GM20431 (cell line): Measurements from ENCODE around the gene ACIN1.

ENCODE experiments used
- in situ Hi-C: fragments of 300-500 bp; cut with MseI, MboI; formaldehyde crosslinking; loops from one replicate; pipeline ENCODE4 v1.15.0; 2020; ENCODE audit warnings: low sequenced_read_pairs; ENCODE audit not compliant: unreplicated experiment

Gene ACIN1

DNA sequence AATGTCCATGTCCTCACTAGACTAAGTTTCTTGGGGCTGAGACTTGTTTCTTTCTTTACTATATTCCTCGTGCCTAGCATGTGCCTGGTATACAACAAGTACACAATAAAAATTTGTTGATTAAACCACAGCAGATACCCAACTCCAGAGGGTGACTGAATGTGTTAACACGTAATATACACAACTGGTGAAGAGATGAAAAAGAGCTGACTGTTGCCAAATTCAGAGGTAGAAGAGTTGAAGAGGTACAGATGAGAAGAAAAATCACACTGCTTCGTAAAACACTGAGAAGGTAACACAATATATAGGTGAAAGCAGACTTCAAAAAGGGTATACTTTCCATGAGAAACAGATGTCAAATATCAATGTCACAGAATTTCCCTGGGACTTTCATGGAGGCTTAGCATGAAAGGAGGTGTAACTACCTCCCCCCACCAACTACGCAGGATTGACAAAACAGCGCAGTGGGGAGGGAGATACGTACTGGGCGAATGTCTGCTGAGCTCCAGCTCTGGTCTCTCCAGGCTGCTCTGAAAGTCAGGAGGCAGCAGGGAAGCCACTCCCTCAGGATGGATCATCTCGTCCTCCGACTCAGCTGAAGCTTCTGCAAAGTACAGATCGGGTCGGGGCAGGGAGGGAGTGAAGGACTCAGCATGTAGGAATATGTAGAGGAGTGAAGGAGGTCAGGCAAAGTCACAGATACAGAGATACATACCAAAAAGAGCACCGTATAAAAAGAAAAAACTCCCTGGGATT, 5.3 kb downstream of the ACIN1 start:
- in situ Hi-C loops = no loop called here

DNA sequence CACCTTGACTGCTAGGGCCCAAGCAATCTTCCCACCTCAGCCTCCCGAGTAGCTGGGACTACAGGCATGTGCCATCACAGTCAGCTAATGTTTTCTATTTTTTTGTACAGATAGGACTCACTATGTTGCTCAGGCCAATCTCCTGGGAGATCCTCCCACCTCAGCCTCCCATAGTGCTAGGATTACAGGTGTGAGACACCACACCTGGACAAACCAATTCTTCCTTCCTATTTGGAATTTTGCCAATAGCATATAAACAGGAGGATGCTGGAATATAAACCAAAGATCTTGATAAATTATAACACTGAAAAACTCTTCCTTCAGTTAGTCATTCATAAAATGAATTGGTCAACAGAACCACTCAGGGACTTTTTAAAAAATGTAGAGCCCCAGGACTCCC, 8.4 kb downstream of the ACIN1 start:
- in situ Hi-C loops = no loop called here

DNA sequence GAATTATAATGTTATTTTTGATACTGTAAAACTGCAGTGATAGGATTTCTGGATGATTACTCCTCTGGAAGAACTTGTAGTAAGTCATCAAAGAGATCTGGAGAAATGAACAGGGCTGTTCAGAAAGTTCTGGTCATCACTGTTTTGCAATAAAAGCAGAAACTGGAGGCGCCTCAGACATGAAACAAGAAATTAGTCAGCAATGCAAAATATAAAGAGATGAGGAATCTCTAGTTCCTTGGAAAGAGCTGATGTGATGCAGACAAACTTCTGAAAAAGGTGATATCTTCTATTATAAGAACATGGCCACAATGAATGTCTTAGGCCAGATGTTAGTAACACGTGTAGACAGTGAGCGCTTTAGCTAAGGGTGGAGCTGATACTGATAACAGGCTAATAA, 9.5 kb downstream of the ACIN1 start:
- in situ Hi-C loops = no loop called here

DNA sequence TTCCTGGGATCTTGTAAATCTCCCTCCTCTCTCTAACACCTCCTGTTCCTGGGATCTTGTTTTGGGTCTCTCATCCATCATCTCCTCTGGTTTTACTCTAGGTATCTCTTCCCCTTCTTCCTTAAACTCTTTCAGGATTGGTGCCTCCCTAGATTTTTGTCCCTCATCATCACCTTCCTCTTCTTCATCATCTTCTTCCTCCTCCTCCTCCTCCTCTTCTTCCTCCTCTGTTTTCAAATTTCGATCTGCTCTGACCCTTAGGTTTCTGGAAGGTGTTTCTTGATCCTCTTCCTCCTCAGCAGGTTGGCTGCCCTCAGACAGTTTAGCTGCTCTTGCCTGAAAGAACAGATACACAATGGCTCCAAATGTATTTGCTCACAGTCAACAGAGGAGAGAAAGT, 14.5 kb downstream of the ACIN1 start:
- in situ Hi-C loops = no loop called here

DNA sequence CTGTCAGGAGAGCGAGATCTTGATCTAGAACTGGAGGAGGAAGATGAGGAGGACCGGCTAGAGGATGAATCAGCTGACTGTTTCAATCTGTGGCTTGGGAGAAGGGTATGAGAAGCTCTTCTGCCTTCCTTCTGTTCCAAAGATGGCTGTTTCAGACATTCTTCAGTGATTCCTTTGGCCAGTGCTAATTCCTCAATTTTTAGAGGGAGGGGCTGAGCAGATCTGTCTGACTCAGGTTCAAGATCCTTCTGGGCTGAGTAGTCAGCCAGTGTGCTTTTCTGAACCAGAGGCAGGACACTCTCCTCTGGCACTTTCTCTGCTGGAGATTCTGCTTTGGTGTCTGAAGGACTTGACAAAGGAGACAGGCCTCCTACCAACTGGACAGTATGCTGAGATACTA, 15.2 kb downstream of the ACIN1 start:
- in situ Hi-C loops = no loop called here

DNA sequence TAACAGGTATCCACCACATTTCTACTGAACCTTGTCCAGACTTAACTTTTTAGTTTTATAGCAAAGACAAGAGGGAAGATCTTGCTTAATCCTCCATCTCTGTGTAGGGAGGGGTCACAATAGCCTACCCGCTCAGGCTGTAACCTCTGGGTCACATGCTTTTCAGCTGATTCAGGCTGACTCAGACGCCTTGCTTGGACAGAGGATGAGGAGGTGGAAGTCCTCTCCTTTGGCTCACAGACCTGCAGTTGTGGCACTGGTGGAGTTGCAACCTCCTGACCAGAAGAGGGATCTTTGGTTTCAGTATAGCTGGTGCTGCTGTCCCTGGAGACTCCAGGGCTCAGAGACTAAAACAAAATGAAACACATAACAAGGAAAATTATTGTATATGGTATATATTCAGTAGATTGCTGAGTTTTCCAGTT, 16.2 kb downstream of the ACIN1 start:
- in situ Hi-C loops = no loop called here

DNA sequence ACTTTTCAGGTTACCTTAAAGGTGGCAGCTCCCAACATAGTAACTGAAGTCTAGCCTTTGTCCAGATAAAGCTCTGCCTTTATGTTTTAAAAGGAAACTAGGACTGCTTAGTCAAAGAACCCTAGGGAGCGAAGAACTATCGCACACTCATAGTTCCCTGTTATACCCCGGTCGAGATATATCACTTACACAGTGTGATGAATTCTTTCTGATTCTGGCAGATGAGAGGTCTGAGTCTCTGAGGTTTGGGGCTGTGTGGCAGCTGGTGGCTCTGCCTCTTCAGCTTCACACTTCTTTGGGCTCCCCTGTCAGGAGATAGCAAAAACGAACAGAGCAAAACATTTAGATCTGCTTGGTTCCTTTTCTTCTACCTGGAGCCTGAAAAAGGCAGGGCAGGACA, 17.0 kb downstream of the ACIN1 start:
- in situ Hi-C loops = no loop called here

DNA sequence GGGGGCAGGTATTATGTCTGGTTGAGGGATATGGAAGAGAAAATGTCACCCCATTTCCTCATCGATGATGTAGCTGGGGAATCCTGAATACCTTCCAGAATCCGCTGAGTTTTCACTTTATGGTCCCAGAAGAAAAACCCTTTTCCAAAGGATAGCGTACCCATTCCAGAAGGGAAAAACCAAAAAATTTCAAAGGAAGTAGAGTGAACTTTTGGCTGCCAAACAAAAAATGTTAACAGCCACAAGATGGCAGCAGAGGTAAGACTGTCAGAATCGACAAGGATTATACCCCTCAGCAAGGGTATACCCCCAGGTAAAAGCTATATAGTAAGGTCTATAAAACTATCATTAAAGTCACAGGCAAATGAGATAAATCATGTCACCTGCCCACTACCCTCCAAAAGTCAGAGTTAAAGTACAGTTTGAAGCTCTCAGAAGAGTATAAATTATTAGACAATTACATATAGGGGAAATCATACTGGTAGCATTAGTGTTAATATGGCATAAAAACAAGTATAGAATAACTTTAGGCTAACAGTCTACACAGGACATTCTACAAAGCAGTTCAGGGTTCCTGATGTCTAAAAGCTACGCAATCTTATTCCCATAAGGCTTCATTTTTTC, 18.0 kb downstream of the ACIN1 start:
- in situ Hi-C loops = no loop called here

DNA sequence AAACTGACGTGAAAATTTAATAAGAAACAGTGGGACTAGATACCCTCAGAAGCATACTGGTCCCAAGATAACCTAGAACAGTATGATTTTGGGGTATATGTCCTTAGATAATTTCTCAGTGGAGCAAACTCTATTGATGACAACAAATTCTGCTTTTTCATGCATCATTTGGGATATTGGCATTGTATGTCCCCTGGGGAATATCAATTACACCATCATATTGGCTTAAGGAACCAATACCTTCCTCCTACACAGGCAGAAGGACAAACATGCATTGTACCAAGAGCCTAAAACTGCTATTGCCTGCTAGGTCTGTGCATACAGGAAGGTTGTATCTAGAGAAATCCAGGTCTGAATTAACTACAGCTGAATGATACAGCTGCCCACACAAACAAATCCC, 20.0 kb downstream of the ACIN1 start:
- in situ Hi-C loops = no loop called here

DNA sequence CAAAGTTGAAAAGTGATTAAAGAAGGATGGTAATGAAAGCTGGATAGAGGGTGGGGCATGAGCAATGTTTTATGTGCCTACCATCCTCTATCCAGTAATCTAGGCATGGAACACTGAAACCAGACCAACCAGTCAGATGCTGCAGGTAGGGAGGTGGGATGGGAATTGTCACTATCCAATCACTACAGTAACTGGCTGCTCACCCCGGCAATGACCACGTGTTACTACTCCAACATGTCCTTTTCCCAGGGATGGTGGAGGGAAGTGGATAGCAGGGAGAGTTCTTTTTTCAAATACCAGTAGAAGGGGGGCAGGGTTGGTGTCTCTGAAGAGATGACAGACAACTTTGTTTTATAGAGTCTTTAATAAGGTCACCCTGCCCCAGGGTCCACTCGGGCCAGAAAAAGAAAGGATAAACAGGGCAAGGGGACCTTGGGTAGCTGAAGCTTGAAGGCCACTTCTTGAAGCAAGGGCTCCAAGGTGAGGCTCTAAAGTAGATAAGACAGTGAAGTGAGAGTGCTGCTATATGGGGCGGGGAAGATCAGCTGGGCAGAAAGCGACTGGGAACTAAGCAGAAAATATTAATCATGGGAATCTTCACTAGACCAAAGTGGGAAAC, 22.9 kb downstream of the ACIN1 start:
- in situ Hi-C loops = no loop called here

DNA sequence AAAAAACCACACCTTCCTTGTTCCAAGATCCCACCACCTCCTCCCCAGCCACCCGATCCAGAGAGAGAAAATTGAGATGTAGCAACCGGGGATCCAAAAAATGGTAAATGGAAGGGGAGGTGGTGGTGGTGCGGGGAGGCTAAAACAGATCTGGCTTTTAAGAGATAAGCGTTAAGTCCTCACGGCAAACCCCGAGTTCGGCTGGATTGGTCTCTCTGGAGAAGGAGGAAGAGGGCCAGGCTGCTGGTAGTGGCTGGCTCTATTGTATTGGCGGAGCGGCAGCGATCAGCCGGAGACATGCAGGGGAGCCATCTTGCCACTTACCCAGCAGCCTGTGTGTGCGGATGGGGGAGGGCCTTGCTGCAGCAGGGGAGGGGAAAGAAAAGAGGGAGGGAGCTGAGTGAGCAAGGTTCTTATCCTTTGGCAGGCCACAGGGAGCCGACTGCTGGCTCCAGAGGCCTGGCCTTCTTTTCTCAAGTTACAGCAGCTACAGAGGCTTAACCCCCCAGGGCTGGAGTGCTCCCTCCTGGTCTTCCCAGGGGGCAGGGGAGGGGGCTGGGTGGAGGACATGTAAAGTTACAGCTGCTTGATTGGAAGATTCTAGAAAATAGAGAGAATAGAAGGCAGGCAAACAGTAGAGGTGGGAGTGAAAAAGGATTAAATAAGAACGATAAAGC, 23.6 kb downstream of the ACIN1 start:
- in situ Hi-C loops = no loop called here

DNA sequence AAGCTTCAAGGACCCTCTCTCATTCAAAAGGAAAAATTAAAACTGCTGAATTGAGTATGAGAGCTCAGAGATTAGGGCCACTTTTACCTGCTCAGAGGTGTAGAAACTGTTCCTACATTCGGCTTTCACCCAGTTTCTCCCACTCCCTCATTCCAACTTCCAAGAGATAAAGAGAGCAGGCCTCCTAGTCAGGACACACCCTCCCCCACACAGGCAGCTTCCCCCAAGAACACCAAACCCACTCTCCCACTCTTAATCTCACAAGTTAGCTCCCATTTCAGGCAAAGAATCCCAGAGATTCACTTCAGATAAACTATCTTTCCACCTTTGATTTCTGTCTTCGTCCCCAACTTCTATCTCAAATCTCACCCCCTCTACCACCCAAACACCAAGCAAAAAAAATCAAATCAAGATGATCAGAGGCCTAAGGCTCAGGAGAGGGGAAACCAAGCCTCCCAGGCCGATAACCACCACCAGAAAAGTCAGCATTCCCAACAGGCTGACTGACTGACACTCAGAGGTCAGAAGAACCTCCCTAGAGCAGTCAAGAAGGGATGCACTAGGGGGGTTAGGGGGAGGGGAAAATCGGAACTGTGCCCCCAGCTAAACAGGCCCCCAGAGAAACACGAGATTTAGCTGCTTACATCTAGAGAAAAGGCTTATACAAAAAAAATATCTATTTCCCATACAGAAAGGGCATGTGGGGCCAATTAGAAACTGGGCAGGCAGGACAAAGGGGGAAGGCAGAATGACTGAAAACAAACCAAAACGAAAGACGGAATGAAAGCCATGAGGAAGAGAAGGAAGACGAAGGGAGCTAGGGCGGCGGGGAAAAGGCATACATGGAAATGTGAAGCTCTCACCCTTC, 24.4 kb downstream of the ACIN1 start:
- in situ Hi-C loops = no loop called here

DNA sequence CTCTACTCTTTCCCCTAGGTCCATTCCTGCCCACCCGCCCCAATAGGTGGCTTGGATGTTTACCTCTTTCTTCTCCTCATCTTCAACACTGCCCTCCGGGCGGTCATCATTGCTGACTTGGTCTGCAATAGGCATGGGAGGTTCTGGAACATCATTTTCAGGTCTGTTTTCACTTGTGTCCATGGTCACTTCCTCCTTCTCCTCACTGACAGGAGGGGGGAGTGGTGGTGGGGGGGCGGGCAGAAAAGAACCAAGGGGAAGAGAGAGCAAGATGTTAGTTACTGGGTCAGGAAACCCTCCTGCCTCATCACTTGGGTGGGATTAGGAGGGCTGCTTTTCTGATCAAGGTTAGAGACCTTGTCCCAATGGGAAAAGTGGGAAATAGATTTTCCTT, 25.5 kb downstream of the ACIN1 start:
- in situ Hi-C loops = no loop called here

DNA sequence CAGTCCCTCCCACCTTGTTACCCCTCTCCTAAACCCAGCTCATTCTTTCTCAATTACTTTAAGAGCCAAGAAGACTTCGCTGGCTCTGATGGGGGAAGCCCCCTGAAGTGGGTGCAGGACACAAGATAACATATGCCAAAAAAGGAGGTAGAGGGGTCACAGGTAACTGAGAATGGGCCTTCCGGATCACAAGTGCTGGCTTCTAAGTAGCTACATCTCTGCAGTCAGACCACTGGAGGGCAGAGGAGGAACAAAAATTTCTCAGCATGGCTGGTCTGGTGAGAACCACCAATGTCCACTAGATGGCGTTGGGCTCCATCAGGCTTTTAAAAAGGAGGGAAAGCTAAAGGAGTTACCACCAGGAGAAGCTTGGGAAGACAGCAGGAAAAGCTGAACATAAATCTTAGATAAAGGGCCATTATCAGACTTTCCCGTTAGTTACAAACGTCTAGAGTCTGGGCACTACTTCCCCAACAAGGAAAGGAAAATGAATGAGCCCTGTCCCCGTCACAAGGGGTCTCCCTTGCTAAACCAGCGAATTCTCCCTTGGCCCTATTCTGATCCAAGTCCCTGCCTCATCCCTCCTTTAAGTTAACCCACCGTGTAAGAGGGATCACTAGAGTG, 26.0 kb downstream of the ACIN1 start:
- in situ Hi-C loops = no loop called here

DNA sequence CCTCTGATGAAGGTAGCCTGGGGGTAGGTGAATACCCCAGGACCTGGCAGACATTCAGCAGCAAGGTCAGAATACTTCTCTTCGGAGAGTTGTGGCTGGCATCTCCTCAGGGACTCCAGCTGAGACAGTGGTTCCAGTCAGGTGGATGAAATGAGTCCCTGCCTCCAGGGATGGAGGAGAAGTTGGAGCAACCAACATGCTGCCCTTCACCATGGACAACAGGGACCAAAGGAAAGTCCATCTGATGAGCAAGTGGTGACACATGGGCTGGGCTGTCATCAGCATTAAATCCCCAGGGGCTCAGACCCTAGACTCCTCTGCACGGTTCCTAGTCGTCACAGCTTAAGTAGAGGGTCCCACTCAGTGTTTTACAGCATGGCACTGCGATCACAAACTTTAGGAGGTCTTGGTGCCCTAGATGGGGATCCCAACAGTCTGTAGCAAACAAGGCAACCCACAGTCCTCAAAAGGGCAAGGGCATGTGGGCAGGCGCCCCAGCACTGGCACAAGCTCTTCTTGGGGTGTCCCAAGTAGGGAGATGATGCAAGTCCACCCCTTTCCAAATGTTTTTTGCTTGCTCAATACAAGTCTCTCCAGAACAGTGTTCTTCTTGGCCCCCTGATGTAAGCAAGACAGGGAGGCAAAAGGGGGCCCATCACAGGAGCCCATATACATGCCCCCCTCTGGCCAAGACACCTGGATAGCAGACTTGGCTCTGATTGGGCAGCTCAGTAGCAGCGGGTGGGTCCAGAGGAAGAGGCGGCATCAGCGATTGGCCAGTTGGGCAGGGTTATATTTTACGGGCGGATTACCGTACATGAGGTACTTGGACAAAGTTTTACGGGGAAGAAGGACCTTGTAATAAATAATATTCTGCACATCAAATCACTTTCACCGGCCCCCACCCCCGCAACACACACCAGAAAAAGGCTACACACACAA, 26.8 kb downstream of the ACIN1 start:
- in situ Hi-C loops = no loop called here

DNA sequence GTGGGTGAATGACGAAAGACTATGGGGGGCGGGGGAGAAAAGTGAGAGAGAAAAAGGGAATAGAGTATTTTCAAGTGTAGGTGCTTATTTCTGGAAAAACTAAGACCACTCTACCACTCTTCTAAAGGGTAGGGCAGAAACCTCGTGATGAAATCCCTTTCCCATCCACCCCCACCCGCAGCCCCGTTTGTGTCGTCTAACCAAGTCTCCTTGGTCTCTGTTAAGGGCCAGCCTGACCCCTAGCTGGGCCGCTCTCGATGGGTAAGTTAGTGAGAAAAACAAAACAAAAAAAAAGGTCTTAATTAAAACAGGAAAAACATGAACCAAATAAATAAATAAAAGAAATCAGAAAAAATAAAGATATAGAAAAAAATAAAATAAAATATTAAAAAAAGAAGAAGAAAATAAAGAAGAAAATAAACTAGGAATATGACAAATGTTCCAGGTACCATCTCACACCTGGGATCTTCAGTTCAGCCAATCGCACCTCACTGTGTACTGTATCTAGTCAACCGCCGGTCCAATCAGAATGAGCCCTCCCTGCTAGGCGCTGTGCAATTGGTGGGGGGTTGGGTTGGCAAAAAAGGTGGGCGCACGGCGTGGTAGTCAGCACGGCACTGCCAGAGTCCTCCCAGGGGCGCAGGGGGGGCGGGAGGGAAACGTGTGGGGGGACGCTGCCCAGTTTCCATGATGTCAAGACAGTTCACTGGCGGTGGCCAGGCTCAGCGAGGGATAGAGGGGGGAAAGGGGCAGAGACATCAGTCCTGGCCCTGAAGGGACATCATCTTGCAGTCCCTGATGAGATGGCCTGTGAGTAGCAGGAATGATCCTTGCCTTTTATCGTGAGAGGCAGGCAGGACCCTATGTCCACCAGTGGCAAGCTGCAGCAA, 27.8 kb downstream of the ACIN1 start:
- in situ Hi-C loops = no loop called here

DNA sequence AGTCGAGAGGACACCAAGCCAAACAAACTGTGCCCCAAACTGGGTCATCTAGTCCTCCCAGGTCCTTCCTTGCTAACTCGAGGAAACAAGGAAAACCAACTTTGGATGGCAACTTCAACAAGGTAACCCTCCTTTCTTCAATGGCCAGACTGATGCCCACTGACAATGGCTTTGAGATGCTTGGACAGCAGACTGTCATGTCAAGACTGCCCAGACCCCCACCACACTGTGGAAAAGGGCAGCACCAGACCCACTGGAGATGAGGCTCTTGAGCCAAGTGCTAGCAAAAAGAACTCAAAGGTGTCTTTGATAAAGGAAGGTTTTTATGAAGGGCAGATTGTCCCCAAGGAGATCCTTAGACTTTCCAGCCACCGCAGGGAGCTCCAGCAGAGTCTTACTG, 28.6 kb downstream of the ACIN1 start:
- in situ Hi-C loops = no loop called here

DNA sequence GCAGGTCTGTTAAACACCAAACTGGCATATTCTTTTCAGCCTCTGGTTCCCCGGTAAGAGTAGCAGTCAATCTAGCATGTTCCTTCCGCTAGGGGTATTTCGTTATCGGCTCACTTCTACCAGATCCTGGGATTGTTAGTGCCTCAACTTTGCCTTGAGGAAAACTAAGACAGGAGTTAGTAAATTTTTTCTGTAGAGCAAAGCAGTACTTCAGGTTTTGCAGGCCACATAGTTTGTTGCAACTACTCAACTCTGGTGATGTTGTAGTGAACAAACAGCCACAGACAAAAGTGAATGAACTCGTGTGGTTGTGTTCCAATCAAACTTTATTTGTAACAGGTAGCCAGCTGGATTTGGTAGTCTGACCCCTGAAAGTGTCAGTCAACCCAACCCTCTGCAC, 31.3 kb downstream of the ACIN1 start:
- in situ Hi-C loops = no loop called here
